Neuronal stem cell (in vitro differentiated cells): ENCODE results near the gene GMFB.

Experiments used
- DNase-seq: peaks from one replicate; pipeline ENCODE4 v3.0.0-alpha.2; 2013; ENCODE audit warnings: low spot score
- H2AFZ ChIP-seq: one replicate; pipeline ENCODE4 v1.6.1; 2013; ENCODE audit warnings: mild to moderate bottlenecking, low read length, inconsistent platforms
- H2AK5ac ChIP-seq: 2 replicates; pipeline ENCODE4 v1.6.1; 2013; ENCODE audit warnings: low read depth, mild to moderate bottlenecking, inconsistent platforms, low read length, moderate library complexity, mixed read lengths
- H2BK120ac ChIP-seq: 2 replicates; pipeline ENCODE4 v1.6.1; 2013; ENCODE audit warnings: low read depth, mild to moderate bottlenecking, inconsistent platforms, low read length, moderate library complexity, mixed read lengths
- H2BK12ac ChIP-seq: one replicate; pipeline ENCODE4 v1.6.1; 2013; ENCODE audit warnings: low read length, inconsistent platforms
- H2BK15ac ChIP-seq: 2 replicates; pipeline ENCODE4 v1.6.1; 2013; ENCODE audit warnings: mild to moderate bottlenecking, low read length, inconsistent platforms, mixed read lengths
- H2BK5ac ChIP-seq: one replicate; pipeline ENCODE4 v1.6.1; 2013; ENCODE audit warnings: inconsistent platforms, mild to moderate bottlenecking, low read length, moderate library complexity
- H3K14ac ChIP-seq: one replicate; pipeline ENCODE4 v1.6.1; 2013; ENCODE audit warnings: low read length, inconsistent platforms
- H3K18ac ChIP-seq: 2 replicates; pipeline ENCODE4 v1.6.1; 2013; ENCODE audit warnings: low read length, inconsistent platforms
- H3K23ac ChIP-seq: 2 replicates; pipeline ENCODE4 v1.6.1; 2013; ENCODE audit warnings: low read depth, mild to moderate bottlenecking, mixed read lengths, low read length, inconsistent platforms; ENCODE audit not compliant: poor library complexity
- H3K27ac ChIP-seq: replicated peaks from 3 replicates; pipeline ENCODE4 v1.5.1; 2013; ENCODE audit warnings: low read length, inconsistent platforms
- H3K27me3 ChIP-seq, 3 experiments: 2 replicates each; pipeline ENCODE4 v1.6.1; 2013; ENCODE audit warnings: low read length in 3 of 3, mild to moderate bottlenecking in 2 of 3, inconsistent platforms in 1 of 3, low read depth in 1 of 3, mixed read lengths in 1 of 3, moderate library complexity in 1 of 3; ENCODE audit not compliant: control insufficient read depth in 3 of 3, insufficient read depth in 3 of 3
- H3K36me3 ChIP-seq, 2 donors: replicated peaks in 1 of 2; 2 replicates each; pipeline ENCODE4 v1.6.1; 2013; ENCODE audit warnings: low read length in 2 of 2; ENCODE audit not compliant: control insufficient read depth in 2 of 2, insufficient read depth in 2 of 2
- H3K4ac ChIP-seq: 2 replicates; pipeline ENCODE4 v1.6.1; 2013; ENCODE audit warnings: inconsistent platforms, mild to moderate bottlenecking, low read length, moderate library complexity
- H3K4me1 ChIP-seq, 2 donors: 1 replicate in 1 of 2; 2 replicates in 1 of 2; pipeline ENCODE4 v1.6.1; 2013; ENCODE audit warnings: low read length in 2 of 2, low read depth in 1 of 2; ENCODE audit not compliant: control insufficient read depth in 2 of 2, insufficient read depth in 1 of 2
- H3K4me2 ChIP-seq: one replicate; pipeline ENCODE4 v1.6.1; 2013; ENCODE audit warnings: mild to moderate bottlenecking, low read length, inconsistent platforms; ENCODE audit not compliant: insufficient read depth, poor library complexity, severe bottlenecking
- H3K4me3 ChIP-seq, 2 donors: 2 replicates each; pipeline ENCODE4 v1.5.1; 2013; ENCODE audit warnings: low read length in 2 of 2, mild to moderate bottlenecking in 2 of 2, inconsistent platforms in 1 of 2, moderate library complexity in 1 of 2
- H3K79me1 ChIP-seq: one replicate; pipeline ENCODE4 v1.6.1; 2013; ENCODE audit warnings: low read depth, mild to moderate bottlenecking, inconsistent platforms, low read length, moderate library complexity
- H3K9ac ChIP-seq: one replicate; pipeline ENCODE4 v1.6.1; 2013; ENCODE audit warnings: mild to moderate bottlenecking, low read depth, low read length, inconsistent platforms; ENCODE audit not compliant: poor library complexity
- H3K9me3 ChIP-seq, 2 donors: replicated peaks in 1 of 2; 2 replicates each; pipeline versions ENCODE3 to v1.6.1; 2013; ENCODE audit warnings: low read length in 2 of 2, mild to moderate bottlenecking in 2 of 2, inconsistent platforms in 1 of 2, low read depth in 1 of 2, mixed read lengths in 1 of 2, moderate library complexity in 1 of 2; ENCODE audit not compliant: control insufficient read depth in 2 of 2, insufficient read depth in 1 of 2
- H4K8ac ChIP-seq: one replicate; pipeline ENCODE4 v1.6.1; 2013; ENCODE audit warnings: low read depth, mild to moderate bottlenecking, inconsistent platforms, low read length, moderate library complexity
- H4K91ac ChIP-seq: one replicate; pipeline ENCODE4 v1.6.1; 2013; ENCODE audit warnings: low read length, low read depth, mild to moderate bottlenecking, inconsistent platforms; ENCODE audit not compliant: poor library complexity
- WGBS, 2 donors: extraction: QIAGEN DNeasy Blood & Tissue Kit; methylation state at CpG; one replicate each; pipeline ENCODE4 v1.1.7; 2013; ENCODE audit warnings: missing lambda C conversion rate in 2 of 2, mixed read lengths in 1 of 2; ENCODE audit not compliant: insufficient read length in 2 of 2, insufficient replicate concordance in 1 of 2; ENCODE audit errors: extremely low coverage in 2 of 2; 5-methylcytosine and 5-hydroxymethylcytosine counted together

GMFB gene

DNA sequence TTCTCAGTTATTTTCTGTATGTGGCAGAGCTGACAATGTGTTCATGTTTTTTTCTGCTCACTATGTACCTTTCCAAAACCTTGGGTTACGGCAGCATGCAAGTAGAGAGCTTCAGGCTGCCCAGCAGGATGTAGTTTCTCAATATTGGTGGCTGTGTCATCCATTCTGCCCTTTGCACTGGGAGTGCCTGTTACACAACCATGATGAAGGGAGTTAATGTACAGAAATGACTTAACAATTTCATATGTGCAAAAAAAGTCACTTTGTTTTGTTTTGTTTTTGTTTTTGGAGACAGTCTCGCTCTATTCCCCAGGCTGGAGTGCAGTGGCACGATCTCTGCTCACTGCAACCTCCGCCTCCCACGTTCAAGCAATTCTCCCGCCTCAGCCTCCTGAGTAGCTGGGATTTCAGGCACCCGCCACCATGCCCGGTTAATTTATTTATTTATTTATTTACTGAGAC, 41.5 kb downstream of the GMFB start:
- no peak overlapping the region for H2AFZ ChIP-seq
- no peak overlapping the region for H3K4me2 ChIP-seq
- H3K14ac ChIP-seq: no peak overlapping the region
- no peak overlapping the region for H3K4me3 ChIP-seq
- no CpG with 5 or more reads among the region's 8 CpGs for WGBS, 2 donors
- no peaks in the 10 kb centered on the region for H3K36me3 ChIP-seq
- H3K23ac ChIP-seq: no peak overlapping the region
- H3K9ac ChIP-seq: no peak overlapping the region
- no peak overlapping the region for H2BK5ac ChIP-seq
- no peak overlapping the region for H3K4ac ChIP-seq
- no peaks in the 10 kb centered on the region for H3K9me3 ChIP-seq
- H3K27ac ChIP-seq: no peak overlapping the region
- H2BK120ac ChIP-seq: no peak overlapping the region
- no peak overlapping the region for H2BK15ac ChIP-seq
- peaks cover 3 to 6% of the 10 kb centered on the region in 2 donors for H3K4me1 ChIP-seq
- H3K79me1 ChIP-seq: no peaks in the 10 kb centered on the region
- no peak overlapping the region for H2BK12ac ChIP-seq
- H2AK5ac ChIP-seq: no peak overlapping the region
- no peak overlapping the region for H3K18ac ChIP-seq
- DNase-seq: no peak
- no peak overlapping the region for H4K91ac ChIP-seq
- no peak overlapping the region for H4K8ac ChIP-seq
- H3K27me3 ChIP-seq: peaks cover 0 to 3% (median 0%) of the 10 kb centered on the region in 3 experiments

DNA sequence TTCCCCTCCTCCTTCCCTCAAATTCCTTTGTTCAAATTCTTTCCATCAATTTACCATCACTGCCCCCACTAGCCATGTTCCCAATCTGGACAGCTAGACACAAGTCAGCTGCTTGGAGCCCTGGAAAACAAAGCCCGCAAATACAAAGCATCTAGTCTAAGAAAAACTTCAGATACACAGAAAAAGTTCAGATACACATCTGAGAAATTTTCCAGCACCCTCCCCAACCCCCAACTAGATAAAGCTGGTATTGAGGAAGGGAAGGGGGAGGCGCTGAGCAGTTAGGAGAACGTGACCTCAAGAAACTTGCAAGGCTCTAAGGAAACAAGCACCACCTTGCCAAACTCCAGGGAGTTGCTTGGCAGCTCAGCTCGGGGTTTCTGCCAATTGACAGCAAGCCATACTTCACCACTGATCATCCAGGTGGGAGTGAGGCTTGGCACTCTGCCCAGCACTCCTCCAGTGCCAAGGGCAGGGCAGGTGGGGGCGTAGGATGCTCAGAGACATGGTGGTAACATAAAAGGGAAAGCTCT, 42.6 kb downstream of the GMFB start:
- H3K14ac ChIP-seq: no peak overlapping the region
- no peak overlapping the region for H3K4me3 ChIP-seq
- no peak overlapping the region for H3K4ac ChIP-seq
- WGBS, 2 donors: no CpG with 5 or more reads among the region's 5 CpGs
- H3K18ac ChIP-seq: no peak overlapping the region
- no peak overlapping the region for H2BK120ac ChIP-seq
- no peak overlapping the region for H4K8ac ChIP-seq
- peaks cover 0 to 3% (median 0%) of the 10 kb centered on the region in 3 experiments for H3K27me3 ChIP-seq
- no peak for DNase-seq
- H3K9ac ChIP-seq: no peak overlapping the region
- H3K4me2 ChIP-seq: no peak overlapping the region
- H2BK15ac ChIP-seq: no peak overlapping the region
- no peak overlapping the region for H3K27ac ChIP-seq
- no peak overlapping the region for H2BK5ac ChIP-seq
- peak overlapping the region; percentile 74 for H2AFZ ChIP-seq
- H3K36me3 ChIP-seq: no peaks in the 10 kb centered on the region
- H2BK12ac ChIP-seq: no peak overlapping the region
- H2AK5ac ChIP-seq: no peak overlapping the region
- peaks cover 4 to 8% of the 10 kb centered on the region in 2 donors for H3K4me1 ChIP-seq
- no peak overlapping the region for H3K23ac ChIP-seq
- no peaks in the 10 kb centered on the region for H3K9me3 ChIP-seq
- no peaks in the 10 kb centered on the region for H3K79me1 ChIP-seq
- H4K91ac ChIP-seq: no peak overlapping the region

DNA sequence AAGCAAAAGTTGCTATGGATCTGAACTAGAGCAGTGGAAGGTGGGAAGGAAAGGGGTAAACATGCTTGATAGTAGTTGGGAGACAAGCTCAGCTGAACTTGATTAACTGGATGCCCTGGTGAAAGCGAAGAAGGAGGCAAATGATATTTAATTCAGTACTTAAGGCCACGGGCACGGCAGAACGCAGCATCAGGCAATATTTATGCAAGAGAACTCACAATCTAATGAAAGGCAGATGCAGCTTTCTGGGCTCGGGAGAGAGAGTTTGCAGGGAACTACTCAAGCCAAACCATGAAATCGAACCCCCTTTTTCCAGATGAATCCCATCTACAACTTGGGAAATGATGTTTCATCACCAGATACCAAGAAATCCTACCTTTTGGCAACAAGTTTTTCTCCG, 44.1 kb downstream of the GMFB start:
- Histone ChIP-seq H2AFZ (no peak overlapping the region), H3K4me1 (peaks cover 4 to 11% of the 10 kb centered on the region in 2 donors), H4K8ac (no peak overlapping the region), H4K91ac (no peak overlapping the region), H3K9ac (no peak overlapping the region), H3K4me2 (no peak overlapping the region), H3K36me3 (no peaks in the 10 kb centered on the region), H3K23ac (no peak overlapping the region), H3K14ac (no peak overlapping the region), H2AK5ac (no peak overlapping the region), H2BK5ac (no peak overlapping the region), H3K27ac (no peak overlapping the region), H2BK120ac (no peak overlapping the region), H3K4me3 (no peak overlapping the region), H3K18ac (no peak overlapping the region), H3K27me3 (peaks cover 0 to 3% (median 0%) of the 10 kb centered on the region in 3 experiments), H3K79me1 (no peaks in the 10 kb centered on the region), H2BK12ac (no peak overlapping the region), H3K9me3 (no peaks in the 10 kb centered on the region), H2BK15ac (no peak overlapping the region), H3K4ac (no peak overlapping the region)
- DNase-seq: no peak
- WGBS, 2 donors: no CpG with 5 or more reads among the region's 7 CpGs

DNA sequence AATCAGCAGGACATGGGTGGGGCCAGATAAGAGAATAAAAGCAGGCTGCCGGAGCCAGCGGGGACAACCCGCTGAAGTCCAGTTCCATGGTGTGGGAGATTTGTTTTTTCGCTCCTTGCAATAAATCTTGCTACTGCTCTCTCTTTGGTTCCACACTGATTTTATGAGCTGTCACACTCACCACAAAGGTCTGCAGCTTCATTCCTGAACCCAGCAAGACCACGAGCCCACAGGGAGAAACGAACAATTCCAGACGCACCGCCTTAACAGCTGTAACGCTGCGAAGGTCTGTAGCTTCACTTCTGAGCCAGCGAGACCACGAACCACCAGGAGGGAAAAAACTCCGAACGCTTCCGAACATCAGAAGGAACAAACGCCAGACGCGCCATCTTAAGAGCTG, 44.8 kb downstream of the GMFB start:
- Histone ChIP-seq H3K18ac (no peak overlapping the region), H2BK15ac (no peak overlapping the region), H2BK120ac (no peak overlapping the region), H3K79me1 (no peaks in the 10 kb centered on the region), H2BK12ac (no peak overlapping the region), H4K91ac (no peak overlapping the region), H3K4ac (no peak overlapping the region), H3K27ac (no peak overlapping the region), H3K14ac (no peak overlapping the region), H3K4me1 (peaks cover 4 to 11% of the 10 kb centered on the region in 2 donors), H4K8ac (no peak overlapping the region), H2AK5ac (no peak overlapping the region), H3K4me2 (no peak overlapping the region), H2BK5ac (no peak overlapping the region), H3K23ac (no peak overlapping the region), H3K27me3 (peaks cover 0 to under 1% (median 0%) of the 10 kb centered on the region in 3 experiments), H3K9ac (no peak overlapping the region), H2AFZ (no peak overlapping the region), H3K36me3 (peaks cover 0 to 6% of the 10 kb centered on the region in 2 donors), H3K9me3 (peaks cover 0 to 4% of the 10 kb centered on the region in 2 donors), H3K4me3 (no peak overlapping the region)
- no peak for DNase-seq
- WGBS, 2 donors: no CpG with 5 or more reads among the region's 18 CpGs
